Liver (tissue), 9 donors: ENCODE data around the gene EVL. TPM values are rescaled to one million over a fixed set of nuclear protein-coding genes. Genes with fewer than 3 reads are reported as not detected.

Experiments
- DNase-seq: peaks from one replicate; pipeline ENCODE4 v3.0.0-alpha.2; 2017; ENCODE audit warnings: low spot score
- H3K27ac ChIP-seq, 2 donors: one replicate each; pipeline ENCODE4 v1.7.0; 2013; ENCODE audit warnings: inconsistent platforms in 2 of 2, low read length in 2 of 2, control low read depth in 1 of 2, low read depth in 1 of 2, mild to moderate bottlenecking in 1 of 2
- H3K27me3 ChIP-seq, 4 donors: one replicate each; pipeline versions ENCODE4 v1.6.1 to v1.7.0; 2013; ENCODE audit warnings: low read length in 3 of 4, inconsistent platforms in 1 of 4, mild to moderate bottlenecking in 1 of 4, moderate library complexity in 1 of 4; ENCODE audit not compliant: control insufficient read depth in 4 of 4, insufficient read depth in 4 of 4
- H3K36me3 ChIP-seq, 4 donors: one replicate each; pipeline versions ENCODE4 v1.6.1 to v1.7.0; 2013; ENCODE audit warnings: low read length in 3 of 4, mild to moderate bottlenecking in 3 of 4, low read depth in 1 of 4, moderate library complexity in 1 of 4; ENCODE audit not compliant: control insufficient read depth in 4 of 4, insufficient read depth in 3 of 4
- H3K4me1 ChIP-seq, 4 donors: one replicate each; pipeline versions ENCODE4 v1.6.1 to v1.7.0; 2013; ENCODE audit warnings: low read length in 3 of 4, mild to moderate bottlenecking in 3 of 4, moderate library complexity in 1 of 4; ENCODE audit not compliant: control insufficient read depth in 4 of 4, insufficient read depth in 4 of 4
- H3K4me3 ChIP-seq, 3 donors: one replicate each; pipeline versions ENCODE4 v1.6.1 to v1.7.0; 2013; ENCODE audit warnings: low read length in 3 of 3, control low read depth in 1 of 3, low read depth in 1 of 3, mild to moderate bottlenecking in 1 of 3
- H3K9ac ChIP-seq, 2 donors: one replicate each; pipeline ENCODE4 v1.7.0; 2013; ENCODE audit warnings: low read length in 2 of 2, mild to moderate bottlenecking in 2 of 2, moderate library complexity in 2 of 2, control low read depth in 1 of 2, low read depth in 1 of 2
- H3K9me3 ChIP-seq, 4 donors: one replicate each; pipeline versions ENCODE4 v1.6.1 to v1.7.0; 2013; ENCODE audit warnings: low read length in 3 of 4; ENCODE audit not compliant: control insufficient read depth in 4 of 4
- CTCF ChIP-seq: fragments of 150-350 bp; IDR thresholded peaks from 2 replicates; pipeline ENCODE4 v1.5.1; 2017; ENCODE audit warnings: improper control_type of control experiment, low read depth, low read length; ENCODE audit not compliant: missing input control
- FOXA1 ChIP-seq: IDR thresholded peaks from 2 replicates; pipeline ENCODE4 v1.6.1; 2016; ENCODE audit warnings: antibody characterized with exemption
- FOXA2 ChIP-seq: IDR thresholded peaks from 2 replicates; pipeline ENCODE4 v1.6.1; 2016; ENCODE audit warnings: antibody characterized with exemption
- HNF4G ChIP-seq: IDR thresholded peaks from 2 replicates; pipeline ENCODE4 v1.6.1; 2016; ENCODE audit warnings: antibody characterized with exemption
- JUND ChIP-seq, 2 donors: IDR thresholded peaks; 2 replicates each; pipeline ENCODE4 v1.6.1; 2016; ENCODE audit warnings: antibody characterized with exemption in 2 of 2
- MAX ChIP-seq: IDR thresholded peaks from 2 replicates; pipeline ENCODE4 v1.6.1; 2016; ENCODE audit warnings: antibody characterized with exemption
- NR2F2 ChIP-seq: IDR thresholded peaks from 2 replicates; pipeline ENCODE4 v1.6.1; 2016; ENCODE audit warnings: antibody characterized with exemption
- RAD21 ChIP-seq, 2 donors: IDR thresholded peaks; 2 replicates each; pipeline ENCODE4 v1.6.1; 2016; ENCODE audit warnings: antibody characterized with exemption in 2 of 2, mild to moderate bottlenecking in 2 of 2
- SP1 ChIP-seq: IDR thresholded peaks from 2 replicates; pipeline ENCODE4 v1.6.1; 2018; ENCODE audit warnings: antibody characterized with exemption, mild to moderate bottlenecking
- TAF1 ChIP-seq: conservative IDR thresholded peaks from 2 replicates; pipeline ENCODE4 v1.6.1; 2016; ENCODE audit warnings: antibody characterized with exemption, mild to moderate bottlenecking
- YY1 ChIP-seq: IDR thresholded peaks from 2 replicates; pipeline ENCODE4 v1.6.1; 2016; ENCODE audit warnings: antibody characterized with exemption, mild to moderate bottlenecking
- ZBTB33 ChIP-seq: IDR thresholded peaks from 2 replicates; pipeline ENCODE4 v1.6.1; 2016; ENCODE audit warnings: antibody characterized with exemption
- WGBS: extraction: QIAGEN DNeasy Blood & Tissue Kit; methylation state at CpG from one replicate; pipeline ENCODE4 v1.1.7; 2013; 5-methylcytosine and 5-hydroxymethylcytosine counted together
- polyA plus RNA-seq, 2 donors: library from polyadenylated mRNA; stranded (reverse) in 1 of 2; unstranded in 1 of 2; fragments of 200-250 nt in 1 of 2; fragments of >200 nt in 1 of 2; fragmentation: Nextera tagmentation in 1 of 2; extraction: Ambion mirVana in 1 of 2; gene quantifications; one replicate each; pipeline versions ENCODE4 v1.2.1 to v1.2.3, GENCODE V29; 2013 to 2015
- total RNA-seq, 2 donors: library from RNA; depleted of rRNA; stranded (reverse); fragments of >200 nt; gene quantifications; one replicate each; pipeline ENCODE4 v1.2.3, GENCODE V29; 2014
- donor health status: healthy.
- donor health status: healthy.
- donor health status: healthy.
- donor health status: healthy.
- donor health status: healthy.

EVL gene
- total and polyA plus RNA-seq, 4 donors = 11.3 to 85.9 (median 33.9) TPM

- no peak overlapping the region for H3K27ac ChIP-seq
- H3K9ac ChIP-seq = no peak overlapping the region
- 48% methylated on average over 3 of the region's 3 CpGs for WGBS
- TF ChIP-seq FOXA1 (no peak), CTCF (no peak), YY1 (no peak)
- H3K27me3 ChIP-seq = no peaks in the 10 kb centered on the region
- H3K9me3 ChIP-seq = no peaks in the 10 kb centered on the region
- H3K4me1 ChIP-seq = peaks cover 0 to 10% (median 4%) of the 10 kb centered on the region in 4 donors
- DNase-seq = no peak
- H3K36me3 ChIP-seq = no peaks in the 10 kb centered on the region
- H3K4me3 ChIP-seq = no peak overlapping the region
These were observed 16.4 kb upstream of the EVL start for GRCh38 chr14:100048786-100049185.

- no peaks in the 10 kb centered on the region for H3K9me3 ChIP-seq
These were observed 16.0 kb upstream of the EVL start for GRCh38 chr14:100049220-100049619.

GRCh38 chr14:100051103-100051502 is 14.1 kb upstream of the EVL start:
- no peak for DNase-seq
- 88% methylated on average over 2 of the region's 2 CpGs for WGBS
- Histone ChIP-seq H3K4me1 (peaks cover 0 to 10% (median 4%) of the 10 kb centered on the region in 4 donors), H3K36me3 (no peaks in the 10 kb centered on the region), H3K4me3 (no peak overlapping the region), H3K27me3 (no peaks in the 10 kb centered on the region), H3K9me3 (no peaks in the 10 kb centered on the region), H3K9ac (no peak overlapping the region), H3K27ac (no peak overlapping the region)
- TF ChIP-seq YY1 (no peak), NR2F2 (no peak), MAX (no peak), RAD21 (IDR thresholded peaks at IDR 0.05) (no peak), JUND (IDR thresholded peaks at IDR 0.05) (no peak), ZBTB33 (no peak)

More at GRCh38 chr14:100049220-100049619, 16.0 kb upstream of the EVL start:
- TF ChIP-seq NR2F2 (no peak), FOXA2 (no peak), HNF4G (no peak), TAF1 (no peak), JUND (IDR thresholded peaks at IDR 0.05) (no peak), SP1 (no peak)
- WGBS = 85% methylated on average over 2 of the region's 2 CpGs
- Histone ChIP-seq H3K27ac (no peak overlapping the region), H3K27me3 (no peaks in the 10 kb centered on the region), H3K4me1 (peaks cover 0 to 10% (median 4%) of the 10 kb centered on the region in 4 donors), H3K4me3 (no peak overlapping the region), H3K9ac (no peak overlapping the region), H3K36me3 (no peaks in the 10 kb centered on the region)
- no peak for DNase-seq
